Skeletal muscle satellite cell (primary cell): ENCODE data around the gene ACSS3.
"Not testable (repeated sequence)": the region's sequence is repeated elsewhere in the genome, so short reads cannot be mapped to it uniquely, and the experiment has no call there.

Source experiments
- H3K27me3 ChIP-seq: 2 replicates; pipeline ENCODE4 v1.7.0; 2013; ENCODE audit warnings: low read length; ENCODE audit not compliant: control insufficient read depth, insufficient read depth
- H3K36me3 ChIP-seq: 2 replicates; pipeline ENCODE4 v1.7.0; 2013; ENCODE audit warnings: mild to moderate bottlenecking, control low read depth, low read length; ENCODE audit not compliant: insufficient read depth
- H3K4me1 ChIP-seq: 2 replicates; pipeline ENCODE4 v1.7.0; 2013; ENCODE audit warnings: low read length; ENCODE audit not compliant: control insufficient read depth, insufficient read depth
- H3K4me2 ChIP-seq: 2 replicates; pipeline ENCODE4 v1.7.0; 2013; ENCODE audit warnings: mild to moderate bottlenecking, low read length
- H3K4me3 ChIP-seq: 2 replicates; pipeline ENCODE4 v1.7.0; 2013; ENCODE audit warnings: low read length
- H3K9ac ChIP-seq: 2 replicates; pipeline ENCODE4 v1.7.0; 2013; ENCODE audit warnings: mild to moderate bottlenecking, low read depth, low read length, moderate library complexity
- H3K9me3 ChIP-seq: replicated peaks from 2 replicates; pipeline ENCODE4 v1.7.0; 2013; ENCODE audit warnings: mild to moderate bottlenecking, control low read depth, low read length

Gene ACSS3

DNA sequence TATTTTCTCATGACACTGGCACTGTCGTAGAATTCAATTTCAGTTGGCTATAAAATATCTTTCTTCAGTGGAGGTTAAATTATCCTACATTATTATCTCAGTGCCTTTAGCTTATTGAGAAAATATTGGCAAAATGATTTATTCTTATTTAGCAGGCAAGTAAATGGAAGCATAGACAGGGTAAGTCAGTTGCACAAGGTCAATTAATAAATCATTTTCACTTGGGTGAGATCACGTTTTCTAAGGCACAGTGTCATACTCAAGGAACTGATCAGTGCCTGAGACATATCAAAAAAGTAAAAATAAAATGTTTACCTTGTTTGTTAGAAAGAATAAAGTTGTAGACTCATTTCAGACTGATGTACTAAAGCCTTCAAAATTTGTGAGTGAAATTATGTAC is 95.0 kb downstream of the ACSS3 start:
- Histone ChIP-seq H3K4me3 (no peak overlapping the region), H3K9ac (no peak overlapping the region), H3K4me1 (peaks cover 11% of the 10 kb centered on the region), H3K36me3 (no peaks in the 10 kb centered on the region), H3K4me2 (no peak overlapping the region), H3K27me3 (no peaks in the 10 kb centered on the region), H3K9me3 (peaks cover 3% of the 10 kb centered on the region)

DNA sequence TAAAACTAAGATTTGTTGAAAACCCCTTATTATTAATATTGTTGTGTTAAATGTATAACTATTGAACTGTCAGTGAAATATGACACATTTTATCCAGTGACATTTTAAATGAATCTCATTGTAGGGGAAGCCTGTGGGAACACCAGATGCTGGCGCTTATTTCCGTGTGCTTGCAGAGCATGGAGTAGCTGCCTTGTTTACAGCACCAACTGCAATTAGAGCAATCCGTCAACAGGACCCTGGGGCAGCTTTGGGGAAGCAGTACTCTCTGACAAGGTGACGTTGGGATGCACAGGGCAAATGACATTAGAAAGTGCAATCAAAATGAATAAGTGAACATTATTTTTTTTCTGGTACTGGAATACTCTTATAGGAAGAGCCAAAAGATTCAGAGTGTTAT is 96.8 kb downstream of the ACSS3 start:
- Histone ChIP-seq H3K36me3 (no peaks in the 10 kb centered on the region), H3K27me3 (no peaks in the 10 kb centered on the region), H3K9ac (no peak overlapping the region), H3K4me2 (no peak overlapping the region), H3K9me3 (peaks cover 3% of the 10 kb centered on the region), H3K4me1 (peaks cover 8% of the 10 kb centered on the region), H3K4me3 (no peak overlapping the region)

DNA sequence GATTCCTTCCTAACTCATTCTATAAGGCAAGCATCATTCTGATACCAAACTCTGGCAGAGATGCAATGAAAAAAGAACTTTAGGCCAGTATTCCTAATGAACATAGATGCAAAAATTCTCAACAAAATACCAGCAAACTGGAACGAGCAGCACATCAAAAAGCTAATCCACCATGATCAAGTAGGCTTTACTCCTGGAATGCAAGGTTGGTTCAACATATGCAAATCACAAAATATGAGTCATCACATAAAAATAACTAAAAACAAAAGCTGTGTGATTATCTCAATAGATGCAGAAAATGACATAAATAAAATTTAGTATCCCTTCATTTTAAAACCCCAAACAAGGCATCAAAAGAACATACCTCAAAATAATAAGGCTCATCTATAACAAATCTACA is 98.9 kb downstream of the ACSS3 start:
- Histone ChIP-seq H3K4me2 (no peak overlapping the region), H3K36me3 (no peaks in the 10 kb centered on the region), H3K27me3 (no peaks in the 10 kb centered on the region), H3K4me1 (no peaks in the 10 kb centered on the region), H3K4me3 (no peak overlapping the region), H3K9ac (no peak overlapping the region), H3K9me3 (peaks cover 3% of the 10 kb centered on the region)

DNA sequence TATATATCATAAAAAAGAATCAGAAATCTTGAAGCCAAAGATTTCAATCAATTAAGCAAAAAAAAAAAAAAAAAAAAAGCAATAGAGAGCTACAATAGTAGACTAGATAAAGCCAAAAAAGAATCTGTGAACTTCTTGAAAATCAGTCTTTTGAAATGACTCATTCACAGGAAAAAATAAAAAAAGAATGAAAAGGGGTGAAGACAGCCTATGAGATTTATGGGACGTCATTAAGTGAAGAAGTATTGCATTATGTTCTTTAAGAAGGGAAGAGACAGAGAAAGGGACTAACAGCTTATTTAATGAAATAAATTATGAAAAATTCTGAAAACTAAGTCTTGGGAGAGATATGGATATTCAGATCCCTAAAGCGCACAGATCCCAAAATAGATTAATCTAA is 103.8 kb downstream of the ACSS3 start:
- Histone ChIP-seq H3K36me3 (no peaks in the 10 kb centered on the region), H3K27me3 (no peaks in the 10 kb centered on the region), H3K4me3 (no peak overlapping the region), H3K4me1 (no peaks in the 10 kb centered on the region), H3K9ac (no peak overlapping the region), H3K9me3 (peaks cover 3% of the 10 kb centered on the region), H3K4me2 (no peak overlapping the region)

DNA sequence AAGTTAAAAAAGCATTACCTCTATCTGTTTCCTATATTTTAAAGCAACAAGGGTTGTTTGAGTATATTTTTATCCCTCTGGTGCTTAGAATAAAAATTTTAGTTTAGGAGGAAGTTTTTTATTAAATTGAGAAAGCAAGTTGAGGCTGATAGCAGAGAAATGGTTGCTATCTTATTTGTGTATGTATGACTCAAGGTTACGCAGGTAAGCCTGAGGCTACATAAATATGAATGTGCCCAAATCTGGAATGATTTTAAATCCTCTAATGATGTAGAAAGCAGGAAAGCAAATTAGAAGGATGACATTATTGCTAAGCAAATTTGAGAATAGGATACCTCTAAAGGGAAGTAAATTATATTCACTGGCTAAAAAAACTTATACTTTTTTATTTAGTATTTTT is 109.8 kb downstream of the ACSS3 start:
- no peak overlapping the region for H3K4me2 ChIP-seq

DNA sequence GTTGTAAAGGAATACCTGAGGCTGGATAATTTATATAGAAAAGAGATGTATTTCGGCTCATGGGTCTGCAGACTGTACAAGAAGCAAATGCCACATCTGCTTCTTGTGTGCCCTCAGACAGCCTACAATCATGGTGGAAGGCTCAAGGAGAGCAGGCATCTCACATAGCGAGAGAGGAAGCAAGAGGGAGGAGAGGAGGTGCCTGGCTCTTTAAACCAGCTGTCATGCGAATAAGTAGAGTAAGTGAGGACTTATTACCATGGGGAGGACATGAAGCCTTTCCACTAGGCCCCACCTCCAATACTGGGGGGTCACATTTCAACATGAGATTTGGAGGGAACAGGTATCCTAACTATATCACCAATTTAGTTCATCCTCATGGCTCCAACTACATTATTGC is 118.7 kb downstream of the ACSS3 start:
- no peaks in the 10 kb centered on the region for H3K27me3 ChIP-seq
- no peak overlapping the region for H3K9ac ChIP-seq
- no peak overlapping the region for H3K4me2 ChIP-seq
- H3K9me3 ChIP-seq = no peaks in the 10 kb centered on the region
- H3K36me3 ChIP-seq = no peaks in the 10 kb centered on the region
- no peaks in the 10 kb centered on the region for H3K4me1 ChIP-seq
- H3K4me3 ChIP-seq = no peak overlapping the region

More for the DNA sequence above, 109.8 kb downstream of the ACSS3 start:
- Histone ChIP-seq H3K4me3 (no peak overlapping the region), H3K4me1 (no peaks in the 10 kb centered on the region), H3K9me3 (no peaks in the 10 kb centered on the region), H3K27me3 (no peaks in the 10 kb centered on the region), H3K36me3 (no peaks in the 10 kb centered on the region), H3K9ac (no peak overlapping the region)

DNA sequence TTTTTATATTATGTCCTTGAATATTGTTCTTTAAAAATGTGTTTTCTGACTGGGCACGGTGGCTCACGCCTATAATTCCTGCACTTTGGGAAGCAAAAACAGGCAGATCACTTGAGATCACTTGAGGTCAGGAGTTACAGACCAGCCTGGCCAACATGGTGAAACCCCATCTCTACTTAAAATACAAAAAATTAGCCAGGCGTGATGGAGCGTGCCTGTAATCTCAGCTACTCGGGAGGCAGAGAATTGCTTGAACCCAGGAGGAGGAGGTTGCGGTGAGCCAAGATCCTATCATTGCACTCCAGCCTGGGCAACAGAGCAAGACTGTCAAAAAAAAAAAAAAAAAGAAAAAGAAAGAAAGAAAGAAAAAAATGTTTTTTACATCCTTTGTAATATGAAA is 122.7 kb downstream of the ACSS3 start:
- H3K9ac ChIP-seq, H3K27me3 ChIP-seq, H3K4me3 ChIP-seq, H3K9me3 ChIP-seq, H3K4me1 ChIP-seq, H3K4me2 ChIP-seq, H3K36me3 ChIP-seq: not testable (repeated sequence)

DNA sequence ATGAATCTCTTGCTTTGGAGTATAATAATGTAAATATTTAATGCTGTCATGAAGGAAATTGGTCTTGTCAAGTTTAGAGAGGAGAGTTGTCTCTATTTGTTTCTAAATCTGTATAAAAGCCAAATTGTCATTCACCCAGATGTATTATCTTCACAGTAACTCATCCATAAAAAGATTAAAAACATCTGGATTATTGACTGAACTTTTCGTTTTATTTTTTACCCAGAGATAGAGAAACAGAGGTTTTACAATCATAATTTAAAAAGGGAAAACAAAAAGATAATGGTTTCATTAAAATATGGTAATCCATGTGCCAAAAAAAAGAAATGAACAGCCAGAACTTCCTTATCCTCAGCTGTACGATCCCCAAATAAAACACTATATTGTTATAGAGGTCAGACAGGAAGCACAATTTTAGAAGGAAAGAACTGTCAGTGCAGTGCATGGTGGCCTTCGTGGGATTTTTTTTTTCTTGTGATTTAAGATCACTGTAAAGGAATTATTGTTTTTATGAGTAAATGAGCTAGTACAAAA is 125.9 kb downstream of the ACSS3 start:
- H3K9ac ChIP-seq = no peak overlapping the region
- no peaks in the 10 kb centered on the region for H3K36me3 ChIP-seq
- no peaks in the 10 kb centered on the region for H3K27me3 ChIP-seq
- H3K4me2 ChIP-seq = no peak overlapping the region
- H3K4me1 ChIP-seq = no peaks in the 10 kb centered on the region
- H3K9me3 ChIP-seq = no peaks in the 10 kb centered on the region
- H3K4me3 ChIP-seq = no peak overlapping the region

DNA sequence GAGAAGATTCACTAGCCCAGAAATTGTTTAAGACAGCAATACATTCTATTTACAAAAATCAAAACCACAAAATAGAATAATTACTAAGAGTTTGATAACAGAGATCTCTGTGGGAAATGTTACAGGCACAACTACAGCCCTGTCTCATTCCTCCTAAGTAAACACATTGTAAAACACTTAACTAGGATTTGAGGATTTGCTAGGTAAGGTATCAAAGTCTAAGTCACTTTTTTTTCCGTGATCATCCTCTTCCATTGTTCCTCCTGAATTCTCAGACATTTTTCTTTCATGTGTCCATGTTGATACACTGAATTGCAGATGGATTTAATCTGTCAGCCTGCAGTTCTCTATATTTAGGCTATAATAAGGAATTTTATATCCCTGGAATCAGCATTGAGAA is 127.5 kb downstream of the ACSS3 start:
- H3K36me3 ChIP-seq = no peaks in the 10 kb centered on the region
- no peak overlapping the region for H3K4me2 ChIP-seq
- H3K9ac ChIP-seq = no peak overlapping the region
- H3K9me3 ChIP-seq = no peaks in the 10 kb centered on the region
- no peak overlapping the region for H3K4me3 ChIP-seq
- peaks cover 13% of the 10 kb centered on the region for H3K4me1 ChIP-seq
- no peaks in the 10 kb centered on the region for H3K27me3 ChIP-seq

DNA sequence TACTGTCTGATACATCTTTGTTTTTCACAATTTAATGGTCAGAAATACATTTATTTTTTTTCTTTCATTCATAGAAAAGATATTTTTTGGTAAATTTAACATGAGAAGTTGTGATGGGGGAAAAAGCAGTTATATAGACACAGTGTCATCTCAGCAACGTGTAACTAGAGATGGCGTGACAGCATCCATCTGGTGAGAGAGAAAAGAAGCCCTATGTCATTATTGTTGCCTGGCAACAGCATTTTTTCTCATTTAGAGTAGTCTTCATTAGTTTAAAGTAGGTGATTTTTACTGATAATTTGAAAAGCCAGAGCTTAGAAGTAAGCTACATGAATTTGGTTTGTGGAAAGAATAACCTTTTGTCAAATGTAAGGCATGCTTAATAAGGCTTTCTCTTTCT is 128.6 kb downstream of the ACSS3 start:
- Histone ChIP-seq H3K4me3 (no peak overlapping the region), H3K9me3 (no peaks in the 10 kb centered on the region), H3K4me1 (peaks cover 13% of the 10 kb centered on the region), H3K9ac (no peak overlapping the region), H3K36me3 (no peaks in the 10 kb centered on the region), H3K4me2 (no peak overlapping the region), H3K27me3 (no peaks in the 10 kb centered on the region)

DNA sequence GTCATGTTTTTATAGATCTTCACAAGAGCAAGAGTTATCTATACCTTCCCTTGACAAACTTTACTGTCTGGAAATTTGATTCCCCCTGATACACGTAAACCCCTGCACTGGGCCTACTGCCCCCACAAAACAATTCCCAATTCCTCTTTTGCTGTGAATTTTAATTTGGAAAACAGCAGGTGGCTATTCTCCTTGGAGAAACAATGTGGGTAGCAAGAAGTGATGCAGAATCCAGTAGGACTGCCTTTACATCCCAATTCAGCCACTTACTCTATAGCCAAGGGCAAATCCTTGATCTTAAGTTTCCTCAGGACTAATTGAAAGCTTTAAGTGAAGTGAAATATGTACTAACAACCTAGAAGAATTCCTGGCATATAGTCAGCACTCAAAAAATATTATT is 129.3 kb downstream of the ACSS3 start:
- no peaks in the 10 kb centered on the region for H3K36me3 ChIP-seq

DNA sequence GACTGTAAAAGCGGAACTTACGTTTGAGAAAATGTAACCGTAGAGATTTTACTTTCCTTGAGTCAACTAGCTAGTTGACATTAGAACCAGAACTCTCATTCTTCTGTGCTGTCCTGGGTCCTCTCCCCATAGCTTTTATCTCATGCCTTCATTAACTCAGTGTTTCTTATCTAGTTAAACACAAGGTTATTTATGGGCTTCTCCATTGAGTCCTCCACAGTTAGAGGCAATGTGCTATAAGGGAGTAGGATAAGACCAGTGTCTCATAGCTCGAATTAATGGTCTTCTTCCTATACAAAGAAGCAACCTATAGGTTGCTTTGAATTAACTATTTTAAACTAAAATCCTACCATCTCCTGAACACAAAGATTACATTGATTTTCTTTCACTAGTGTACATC is 129.8 kb downstream of the ACSS3 start:
- H3K9ac ChIP-seq = no peak overlapping the region
- no peaks in the 10 kb centered on the region for H3K27me3 ChIP-seq
- no peak overlapping the region for H3K4me2 ChIP-seq
- no peaks in the 10 kb centered on the region for H3K36me3 ChIP-seq
- H3K4me1 ChIP-seq = peaks cover 13% of the 10 kb centered on the region
- H3K4me3 ChIP-seq = no peak overlapping the region
- H3K9me3 ChIP-seq = no peaks in the 10 kb centered on the region

More for the DNA sequence above, 129.3 kb downstream of the ACSS3 start:
- Histone ChIP-seq H3K27me3 (no peaks in the 10 kb centered on the region), H3K9me3 (no peaks in the 10 kb centered on the region), H3K4me3 (no peak overlapping the region), H3K9ac (no peak overlapping the region), H3K4me1 (peaks cover 13% of the 10 kb centered on the region), H3K4me2 (no peak overlapping the region)
